ENCODE data around the gene DNAH1. TPM values are rescaled to one million over a fixed set of nuclear protein-coding genes. Genes with fewer than 3 reads are reported as not detected.

Gene DNAH1
- total RNA-seq, 2 experiments from 2014 or later = 5.8 to 14.2 TPM

GRCh38 chr3:52443268-52443610 lies 127.1 kb downstream of the DNAH1 start:
- Histone ChIP-seq H3K36me3 (ENCODE audit: insufficient read depth, low read length) (no peaks in the 10 kb centered on the region), H3K9me2 (ENCODE audit: insufficient read depth, low read length) (no peaks in the 10 kb centered on the region), H3K9me3 (ENCODE audit: low read length) (no peaks in the 10 kb centered on the region), H2AFZ (ENCODE audit: low read length) (no peak overlapping the region), H3K79me2 (ENCODE audit: insufficient read depth, low read depth, low read length) (no peaks in the 10 kb centered on the region), H3K4me1 (ENCODE audit: insufficient read depth, low read length, poor library complexity, severe bottlenecking) (no peaks in the 10 kb centered on the region), H3K4me2 (ENCODE audit: low read length) (no peak overlapping the region), H4K20me1 (ENCODE audit: insufficient read depth, low read length) (no peaks in the 10 kb centered on the region), H3K27ac (ENCODE audit: low read depth, low read length, poor library complexity, severe bottlenecking) (no peak overlapping the region), H3K4me3 (ENCODE audit: low read depth, low read length, poor library complexity, severe bottlenecking) (no peak overlapping the region)
- BruUV-seq (replicated peaks) = no TSS peak
- TF ChIP-seq CTCF (conservative IDR thresholded peaks at IDR 0.05; ENCODE audit: low read length) (no peak), EZH2phosphoT487 (IDR thresholded peaks at IDR 0.05; ENCODE audit: borderline replicate concordance, low read depth, low read length) (no peak)
- POLR2A ChIA-PET = no interaction called here
- no peak for DNase-seq (ENCODE audit: low spot score)
- intact Hi-C loops (cut with micrococcal nuclease; ENCODE audit: unreplicated experiment) = loop anchor here (10.0 kb wide), 1 partner anchor 68 kb away; no protein-coding TSS in a partner anchor
- CTCF ChIA-PET (ENCODE audit: unreplicated experiment) = interaction anchor here (0.8 kb wide), 1 partner anchor 11 kb away, joined by 3 read pairs; no protein-coding TSS in a partner anchor

- CTCF ChIA-PET (ENCODE audit: unreplicated experiment) = interaction anchor here (0.8 kb wide), 1 partner anchor 12 kb away, joined by 3 read pairs; no protein-coding TSS in a partner anchor
- intact Hi-C loops (cut with micrococcal nuclease; ENCODE audit: unreplicated experiment) = loop anchor here (10.0 kb wide), 1 partner anchor 69 kb away; no protein-coding TSS in a partner anchor
- POLR2A ChIA-PET = no interaction called here
Observed at GRCh38 chr3:52443791-52444687, 127.9 kb downstream of the DNAH1 start.

More at GRCh38 chr3:52443791-52444687, 127.9 kb downstream of the DNAH1 start:
- no peak overlapping the region for H3K4me3 ChIP-seq (ENCODE audit: low read depth, low read length, poor library complexity, severe bottlenecking)
- no peaks in the 10 kb centered on the region for H3K4me1 ChIP-seq (ENCODE audit: insufficient read depth, low read length, poor library complexity, severe bottlenecking)
- H3K9me2 ChIP-seq (ENCODE audit: insufficient read depth, low read length) = no peaks in the 10 kb centered on the region
- no peak overlapping the region for H3K4me2 ChIP-seq (ENCODE audit: low read length)
- no peak for DNase-seq (ENCODE audit: low spot score)
- no peaks in the 10 kb centered on the region for H3K9me3 ChIP-seq (ENCODE audit: low read length)
- H3K27ac ChIP-seq (ENCODE audit: low read depth, low read length, poor library complexity, severe bottlenecking) = no peak overlapping the region
- TF ChIP-seq EZH2phosphoT487 (IDR thresholded peaks at IDR 0.05; ENCODE audit: borderline replicate concordance, low read depth, low read length) (no peak), CTCF (conservative IDR thresholded peaks at IDR 0.05; ENCODE audit: low read length) (no peak)
- H2AFZ ChIP-seq (ENCODE audit: low read length) = no peak overlapping the region
- H3K79me2 ChIP-seq (ENCODE audit: insufficient read depth, low read depth, low read length) = no peaks in the 10 kb centered on the region
- BruUV-seq (replicated peaks) = no TSS peak
- no peaks in the 10 kb centered on the region for H3K36me3 ChIP-seq (ENCODE audit: insufficient read depth, low read length)
- H4K20me1 ChIP-seq (ENCODE audit: insufficient read depth, low read length) = no peaks in the 10 kb centered on the region
